ENCODE data around the gene PXDC1. TPM values are rescaled to one million over a fixed set of nuclear protein-coding genes. Genes with fewer than 3 reads are reported as not detected.

The PXDC1 gene
- polyA plus RNA-seq, 1 donor from 2014 or later: 3.9 TPM

DNA sequence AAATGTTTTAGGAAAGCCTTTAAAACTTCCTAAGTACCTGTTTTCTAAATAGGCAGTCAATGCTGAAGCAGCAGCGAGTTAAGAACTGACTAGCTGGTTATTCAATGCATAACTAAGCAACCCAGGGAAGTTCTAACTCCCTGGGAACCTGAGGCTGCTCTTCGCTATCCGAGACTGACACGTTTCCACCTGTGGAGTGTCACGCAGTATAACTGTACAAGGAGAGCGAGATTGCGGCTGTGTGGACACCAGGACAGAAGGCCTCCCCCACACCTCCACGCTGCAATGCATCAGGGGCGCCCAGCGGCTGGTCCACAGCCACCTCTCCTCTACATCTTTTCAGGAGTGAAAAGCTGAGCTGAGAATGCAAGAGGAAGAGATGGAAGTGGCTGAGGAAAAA lies 8.0 kb downstream of the PXDC1 start:
- TF ChIP-seq EP300 (conservative IDR thresholded peaks at IDR 0.05; ENCODE audit: poor library complexity, severe bottlenecking) (no peak), TAF1 (IDR thresholded peaks at IDR 0.05; ENCODE audit: low read depth) (no peak), REST (IDR thresholded peaks at IDR 0.05; ENCODE audit: borderline replicate concordance) (no peak), EZH2 (IDR thresholded peaks at IDR 0.05; ENCODE audit: borderline replicate concordance, insufficient read depth, low read length, poor library complexity, severe bottlenecking) (no peak), SMC3 (conservative IDR thresholded peaks at IDR 0.05; ENCODE audit: poor library complexity) (no peak), CTCF (IDR thresholded peaks at IDR 0.05; ENCODE audit: poor library complexity, severe bottlenecking) (no peak), POLR2AphosphoS5 (IDR thresholded peaks at IDR 0.05) (no peak), MXI1 (conservative IDR thresholded peaks at IDR 0.05; ENCODE audit: poor library complexity, severe bottlenecking) (no peak), RAD21 (conservative IDR thresholded peaks at IDR 0.05) (no peak)
- H3K4me2 ChIP-seq (ENCODE audit: low read length): no peak overlapping the region
- no peaks in the 10 kb centered on the region for H3F3A ChIP-seq (ENCODE audit: insufficient read depth, low read length, poor library complexity, severe bottlenecking)
- H4K20me1 ChIP-seq (ENCODE audit: insufficient read depth): no peaks in the 10 kb centered on the region
- H3K27ac ChIP-seq (ENCODE audit: low read length): no peak overlapping the region
- no peaks in the 10 kb centered on the region for H3K79me2 ChIP-seq (replicated peaks; ENCODE audit: insufficient read depth, low read length)
- H3K9ac ChIP-seq (ENCODE audit: low read length): no peak overlapping the region
- H3K36me3 ChIP-seq (ENCODE audit: insufficient read depth, low read length): no peaks in the 10 kb centered on the region
- H3K27me3 ChIP-seq (ENCODE audit: insufficient read depth, low read depth, low read length): no peaks in the 10 kb centered on the region
- no peaks in the 10 kb centered on the region for H3K9me3 ChIP-seq (ENCODE audit: low read length)
- no peak overlapping the region for H2AFZ ChIP-seq (ENCODE audit: low read depth, low read length)
- H3K9me2 ChIP-seq (ENCODE audit: insufficient read depth, low read length): no peaks in the 10 kb centered on the region
- no peak overlapping the region for H3K4me3 ChIP-seq (ENCODE audit: low read length)

DNA sequence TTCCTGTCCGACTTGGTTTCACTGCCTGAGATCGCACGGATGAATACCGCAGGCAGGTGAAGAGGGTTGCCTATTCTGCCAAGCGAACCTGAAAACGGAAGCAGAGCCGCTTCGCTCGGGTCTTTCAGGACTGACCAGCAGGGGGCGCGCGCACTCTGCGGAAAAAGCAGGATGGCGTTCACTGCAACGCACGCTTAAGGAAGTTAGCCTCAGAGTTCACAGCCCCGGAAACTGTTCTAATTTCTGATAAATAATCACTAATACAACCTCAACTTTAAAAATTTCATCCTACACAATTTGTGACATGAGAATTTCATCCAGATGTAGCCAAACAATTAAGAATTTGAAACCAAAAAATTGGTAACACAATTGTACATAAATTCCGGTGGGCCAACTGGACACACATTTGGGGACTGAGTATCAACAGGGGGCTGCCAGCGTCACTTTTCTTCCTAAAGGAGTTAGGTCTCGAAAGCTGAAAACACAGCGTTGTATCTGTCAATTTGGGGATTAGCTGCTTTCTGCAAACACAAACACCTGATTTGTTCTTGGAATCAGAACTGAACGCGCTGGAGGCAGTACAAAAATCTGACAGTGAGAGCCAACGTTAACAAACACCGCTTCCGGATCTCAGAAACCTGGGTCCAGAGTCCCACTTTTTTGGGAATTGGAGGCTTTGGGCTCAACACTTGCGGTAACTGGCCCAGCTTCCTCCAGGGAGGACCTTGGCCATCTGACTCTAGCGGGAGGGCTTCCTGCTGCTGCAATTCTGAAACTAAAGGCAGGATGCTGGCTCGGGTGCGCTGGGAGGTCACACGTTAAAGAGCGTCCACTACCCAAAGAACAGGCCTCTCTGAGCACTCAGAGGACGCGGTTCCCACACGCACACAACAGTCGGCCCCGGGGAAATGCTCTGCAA lies 8.8 kb downstream of the PXDC1 start:
- Histone ChIP-seq H3K36me3 (ENCODE audit: insufficient read depth, low read length) (no peaks in the 10 kb centered on the region), H3K27ac (ENCODE audit: low read length) (no peak overlapping the region), H4K20me1 (ENCODE audit: insufficient read depth) (no peaks in the 10 kb centered on the region), H3K9ac (ENCODE audit: low read length) (no peak overlapping the region), H3F3A (ENCODE audit: insufficient read depth, low read length, poor library complexity, severe bottlenecking) (no peaks in the 10 kb centered on the region), H3K4me3 (ENCODE audit: low read length) (no peak overlapping the region), H3K9me2 (ENCODE audit: insufficient read depth, low read length) (no peaks in the 10 kb centered on the region), H3K4me2 (ENCODE audit: low read length) (no peak overlapping the region), H3K9me3 (ENCODE audit: low read length) (no peaks in the 10 kb centered on the region), H2AFZ (ENCODE audit: low read depth, low read length) (no peak overlapping the region), H3K27me3 (ENCODE audit: insufficient read depth, low read depth, low read length) (no peaks in the 10 kb centered on the region), H3K79me2 (replicated peaks; ENCODE audit: insufficient read depth, low read length) (no peaks in the 10 kb centered on the region)
- no peak for TF ChIP-seq TAF1 (IDR thresholded peaks at IDR 0.05; ENCODE audit: low read depth)
- TF ChIP-seq EP300 (conservative IDR thresholded peaks at IDR 0.05; ENCODE audit: poor library complexity, severe bottlenecking): no peak
- TF ChIP-seq MXI1 (conservative IDR thresholded peaks at IDR 0.05; ENCODE audit: poor library complexity, severe bottlenecking): peak; percentile 49
- peak; percentile 92 for TF ChIP-seq CTCF (IDR thresholded peaks at IDR 0.05; ENCODE audit: poor library complexity, severe bottlenecking)
- peak; percentile 98 for TF ChIP-seq SMC3 (conservative IDR thresholded peaks at IDR 0.05; ENCODE audit: poor library complexity)
- peak; percentile 98 for TF ChIP-seq RAD21 (conservative IDR thresholded peaks at IDR 0.05)
- no peak for TF ChIP-seq POLR2AphosphoS5 (IDR thresholded peaks at IDR 0.05)
- TF ChIP-seq EZH2 (IDR thresholded peaks at IDR 0.05; ENCODE audit: borderline replicate concordance, insufficient read depth, low read length, poor library complexity, severe bottlenecking): no peak
- TF ChIP-seq REST (IDR thresholded peaks at IDR 0.05; ENCODE audit: borderline replicate concordance): no peak

Data from neural cell (in vitro differentiated cells).